GM19455 (cell line): ENCODE data around the gene PDE4B.
"Not testable (repeated sequence)": the region's sequence is repeated elsewhere in the genome, so short reads cannot be mapped to it uniquely, and the experiment has no call there.

Experiments
- ATAC-seq: cut with Tn5 transposase; IDR thresholded peaks from one replicate; pipeline ENCODE4 v1.9.1; 2021; ENCODE audit not compliant: unreplicated experiment

Gene PDE4B

GRCh38 chr1:66043186-66043585 is 250.5 kb downstream of the PDE4B start:
- no peak for ATAC-seq

DNA sequence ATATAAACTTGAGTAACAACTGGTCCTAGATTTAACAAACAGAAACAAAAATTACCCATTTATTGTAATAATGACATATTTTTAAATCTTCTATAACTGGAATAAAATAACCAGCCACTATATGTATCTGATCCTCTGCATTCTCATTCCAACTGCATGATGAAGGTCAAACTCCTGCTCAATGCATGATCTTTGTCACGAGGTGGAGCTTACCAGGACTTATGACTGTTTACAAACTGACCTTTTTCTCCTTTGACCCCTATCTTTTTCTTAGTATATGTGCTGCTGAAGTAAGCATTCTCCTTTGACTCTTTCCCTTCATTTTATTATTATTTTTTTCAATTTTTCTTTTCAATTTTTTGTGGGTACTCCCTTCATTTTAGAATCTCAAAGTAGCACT is 252.2 kb downstream of the PDE4B start:
- no peak for ATAC-seq

- ATAC-seq, result no peak
Observed at GRCh38 chr1:66046415-66046814, 253.7 kb downstream of the PDE4B start.

GRCh38 chr1:66048011-66048410 is 255.3 kb downstream of the PDE4B start:
- no peak for ATAC-seq

- ATAC-seq, result no peak
Observed at GRCh38 chr1:66050123-66050522, 257.4 kb downstream of the PDE4B start.

GRCh38 chr1:66050633-66051032 is 257.9 kb downstream of the PDE4B start:
- no peak for ATAC-seq

DNA sequence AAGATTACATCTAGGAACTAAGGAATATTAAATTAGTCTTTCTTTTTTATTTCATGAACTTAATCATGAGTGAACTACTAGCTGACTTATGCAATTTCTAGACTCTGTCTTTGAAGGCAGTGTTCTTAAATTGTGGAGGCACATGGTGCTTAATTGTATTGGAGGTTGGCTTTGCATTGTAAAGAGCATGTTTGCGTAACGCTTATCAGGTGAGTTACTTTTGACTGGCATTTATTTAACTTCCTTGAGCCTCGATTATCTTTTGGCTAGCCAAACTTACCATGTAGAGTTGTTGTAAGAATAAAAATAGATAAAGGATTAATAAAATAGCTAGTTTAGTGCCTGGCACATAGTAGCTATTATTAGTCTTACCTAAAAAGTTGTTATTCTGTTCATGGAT is 262.4 kb downstream of the PDE4B start:
- ATAC-seq, result no peak

- ATAC-seq, result not testable (repeated sequence)
Observed at GRCh38 chr1:66057448-66057847, 264.8 kb downstream of the PDE4B start.

DNA sequence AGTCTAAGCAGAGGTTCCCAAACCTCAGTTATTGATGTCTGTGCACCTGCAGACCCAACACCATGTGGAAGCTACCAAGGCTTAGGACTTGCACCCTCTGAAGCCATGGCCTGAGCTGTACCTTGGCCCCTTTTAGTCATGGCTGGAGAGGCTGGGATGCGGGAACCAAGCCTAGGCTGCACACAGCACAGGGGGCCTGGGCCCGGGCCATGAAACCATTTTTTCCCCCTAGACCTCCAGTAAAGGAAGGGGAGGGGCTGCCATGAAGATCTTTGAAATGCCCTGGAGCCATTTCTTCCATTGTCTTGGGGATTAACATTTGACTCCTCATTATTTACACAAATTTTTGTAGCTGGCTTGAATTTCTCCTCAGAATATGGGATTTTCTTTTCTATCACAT is 265.9 kb downstream of the PDE4B start:
- no peak for ATAC-seq

DNA sequence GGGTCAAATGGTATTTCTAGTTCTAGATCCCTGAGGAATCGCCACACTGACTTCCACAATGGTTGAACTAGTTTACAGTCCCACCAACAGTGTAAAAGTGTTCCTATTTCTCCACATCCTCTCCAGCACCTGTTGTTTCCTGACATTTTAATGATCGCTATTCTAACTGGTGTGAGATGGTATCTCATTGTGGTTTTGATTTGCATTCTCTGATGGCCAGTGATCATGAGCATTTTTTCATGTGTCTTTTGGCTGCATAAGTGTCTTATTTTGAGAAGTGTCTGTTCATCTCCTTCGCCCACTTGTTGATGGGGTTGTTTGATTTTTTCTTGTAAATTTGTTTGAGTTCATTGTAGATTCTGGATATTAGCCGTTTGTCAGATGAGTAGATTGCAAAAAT is 274.5 kb downstream of the PDE4B start:
- not testable (repeated sequence) for ATAC-seq

- no peak for ATAC-seq
Observed at GRCh38 chr1:66069976-66070876, 277.5 kb downstream of the PDE4B start.

GRCh38 chr1:66073388-66073787 is 280.7 kb downstream of the PDE4B start:
- ATAC-seq, result no peak

DNA sequence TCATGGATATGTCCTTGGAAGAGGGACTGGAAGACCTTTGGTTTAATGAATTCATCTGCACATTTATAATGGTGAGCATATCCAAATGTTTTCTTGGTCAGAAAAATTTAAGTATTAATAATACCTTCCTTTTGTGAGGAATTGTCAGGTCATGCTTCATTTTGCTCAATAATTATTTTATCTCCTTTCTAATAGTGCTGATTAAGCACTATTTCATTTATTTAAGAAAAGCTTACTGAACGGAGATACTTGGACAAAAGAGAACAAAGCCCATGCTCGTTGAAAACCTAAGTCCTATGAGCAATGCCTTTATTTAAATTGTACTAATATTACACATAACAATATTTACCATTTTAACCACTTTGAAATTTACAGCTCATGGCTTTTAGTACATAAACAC is 281.5 kb downstream of the PDE4B start:
- ATAC-seq, result no peak

DNA sequence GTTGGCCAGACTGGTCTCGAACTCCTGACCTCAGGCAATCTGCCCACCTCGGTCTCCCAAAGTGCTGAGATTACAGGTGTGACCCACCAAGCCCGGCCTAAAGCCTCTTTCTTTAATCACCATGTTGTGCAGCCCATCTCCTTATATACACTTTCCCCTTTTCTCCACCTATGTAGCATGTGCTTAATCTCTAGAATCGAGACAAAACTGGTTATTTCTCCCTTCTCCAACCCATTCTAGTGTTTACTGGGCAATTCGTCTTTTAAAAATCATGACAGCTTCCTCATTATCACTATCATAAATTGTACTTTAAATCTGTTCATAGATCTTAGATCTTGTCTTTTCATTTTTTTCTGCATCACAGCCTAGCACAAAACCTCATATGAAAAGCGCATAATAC is 285.7 kb downstream of the PDE4B start:
- no peak for ATAC-seq

GRCh38 chr1:66083003-66083402 is 290.3 kb downstream of the PDE4B start:
- ATAC-seq, result no peak

GRCh38 chr1:66084442-66084841 is 291.7 kb downstream of the PDE4B start:
- no peak for ATAC-seq

DNA sequence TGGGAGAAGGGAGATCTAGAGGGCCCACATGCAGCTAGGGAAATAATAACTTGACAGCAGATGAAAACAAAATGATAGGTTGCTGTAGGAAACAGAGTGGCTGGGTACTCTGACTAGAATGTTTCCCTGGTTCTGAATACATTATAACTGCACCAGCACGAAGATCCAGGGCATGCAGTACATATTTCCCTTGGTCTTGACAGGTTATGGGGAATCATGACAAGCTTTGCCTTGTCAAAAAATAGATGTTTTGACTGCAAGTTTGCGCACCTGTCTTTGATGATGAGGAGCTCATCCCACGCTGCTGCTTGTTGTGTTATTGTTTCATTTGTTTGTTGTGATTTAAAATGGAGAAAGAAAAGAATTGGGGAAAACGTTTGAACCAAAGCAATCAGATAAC is 292.9 kb downstream of the PDE4B start:
- ATAC-seq, result no peak

GRCh38 chr1:66088787-66089186 is 296.1 kb downstream of the PDE4B start:
- no peak for ATAC-seq

GRCh38 chr1:66090859-66091457 is 298.3 kb downstream of the PDE4B start:
- no peak for ATAC-seq

- ATAC-seq, result no peak
Observed at GRCh38 chr1:66095190-66095589, 302.5 kb downstream of the PDE4B start.

DNA sequence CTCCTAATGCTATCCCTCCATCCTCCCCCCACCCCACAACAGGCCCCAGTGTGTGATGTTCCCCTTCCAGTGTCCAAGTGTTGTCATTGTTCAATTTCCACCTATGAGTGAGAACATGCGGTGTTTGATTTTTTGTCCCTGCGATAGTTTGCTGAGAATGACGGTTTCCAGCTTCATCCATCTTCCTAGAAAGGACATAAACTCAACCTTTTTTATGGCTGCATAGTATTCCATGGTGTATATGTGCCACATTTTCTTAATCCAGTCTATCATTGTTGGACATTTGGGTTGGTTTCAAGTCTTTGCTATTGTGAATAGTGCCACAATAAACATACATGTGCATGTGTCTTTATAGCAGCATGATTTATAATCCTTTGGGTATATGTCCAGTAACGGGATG is 308.3 kb downstream of the PDE4B start:
- not testable (repeated sequence) for ATAC-seq

DNA sequence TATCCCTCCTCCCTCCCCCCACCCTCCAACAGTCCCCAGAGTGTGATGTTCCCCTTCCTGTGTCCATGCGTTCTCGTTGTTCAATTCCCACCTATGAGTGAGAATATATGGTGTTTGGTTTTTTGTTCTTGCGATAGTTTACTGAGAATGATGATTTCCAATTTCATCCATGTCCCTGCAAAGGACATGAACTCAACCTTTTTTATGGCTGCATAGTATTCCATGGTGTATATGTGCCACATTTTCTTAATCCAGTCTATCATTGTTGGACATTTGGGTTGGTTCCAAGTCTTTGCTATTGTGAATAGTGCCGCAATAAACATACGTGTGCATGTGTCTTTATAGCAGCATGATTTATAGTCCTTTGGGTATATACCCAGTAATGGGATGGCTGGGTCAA is 311.4 kb downstream of the PDE4B start:
- not testable (repeated sequence) for ATAC-seq

GRCh38 chr1:66108624-66109023 is 315.9 kb downstream of the PDE4B start:
- ATAC-seq, result no peak
